H9 (cell line): ENCODE data around the gene OSBPL10. TPM values are rescaled to one million over a fixed set of nuclear protein-coding genes. Genes with fewer than 3 reads are reported as not detected.

Experiments used
- DNase-seq: peaks from one replicate; pipeline ENCODE4 v3.0.0-alpha.2; 2017
- H2AFZ ChIP-seq: one replicate; pipeline ENCODE4 v1.6.1; 2013; ENCODE audit warnings: mild to moderate bottlenecking, low read length, control low read depth, moderate library complexity
- H2AK5ac ChIP-seq: 2 replicates; pipeline ENCODE4 v1.6.1; 2013; ENCODE audit warnings: low read length, control low read depth, mixed read lengths; ENCODE audit not compliant: insufficient read length
- H2BK120ac ChIP-seq: one replicate; pipeline ENCODE4 v1.6.1; 2013; ENCODE audit warnings: low read depth, mild to moderate bottlenecking, low read length, control low read depth, inconsistent platforms; ENCODE audit not compliant: poor library complexity, severe bottlenecking
- H2BK12ac ChIP-seq: 2 replicates; pipeline ENCODE4 v1.6.1; 2013; ENCODE audit warnings: low read length, control low read depth, mixed read lengths, low read depth; ENCODE audit not compliant: insufficient read length
- H2BK15ac ChIP-seq: 2 replicates; pipeline ENCODE4 v1.6.1; 2013; ENCODE audit warnings: low read depth, low read length, control low read depth
- H2BK20ac ChIP-seq: one replicate; pipeline ENCODE4 v1.6.1; 2013; ENCODE audit warnings: low read depth, mild to moderate bottlenecking, low read length, control low read depth, inconsistent platforms; ENCODE audit not compliant: poor library complexity, severe bottlenecking
- H2BK5ac ChIP-seq: 2 replicates; pipeline ENCODE4 v1.6.1; 2013; ENCODE audit warnings: low read length, control low read depth, mixed read lengths; ENCODE audit not compliant: insufficient read length
- H3K14ac ChIP-seq: 2 replicates; pipeline ENCODE4 v1.6.1; 2013; ENCODE audit warnings: low read length, control low read depth; ENCODE audit not compliant: insufficient read depth
- H3K18ac ChIP-seq: 2 replicates; pipeline ENCODE4 v1.6.1; 2013; ENCODE audit warnings: low read depth, mild to moderate bottlenecking, mixed read lengths, low read length, control low read depth; ENCODE audit not compliant: insufficient read length
- H3K23ac ChIP-seq: 2 replicates; pipeline ENCODE4 v1.6.1; 2013; ENCODE audit warnings: low read length, control low read depth, mixed read lengths, low read depth; ENCODE audit not compliant: insufficient read length
- H3K23me2 ChIP-seq: 2 replicates; pipeline ENCODE4 v1.6.1; 2013; ENCODE audit warnings: low read depth, mild to moderate bottlenecking, mixed read lengths, low read length, control low read depth; ENCODE audit not compliant: insufficient read length, poor library complexity, severe bottlenecking
- H3K27ac ChIP-seq: 2 replicates; pipeline ENCODE4 v1.5.1; 2013; ENCODE audit warnings: low read length, control low read depth, mixed read lengths, low read depth; ENCODE audit not compliant: insufficient read length
- H3K27me3 ChIP-seq: 2 replicates; pipeline ENCODE4 v1.6.1; 2013; ENCODE audit warnings: low read length, control low read depth, inconsistent platforms; ENCODE audit not compliant: insufficient read depth
- H3K4ac ChIP-seq: 2 replicates; pipeline ENCODE4 v1.6.1; 2013; ENCODE audit warnings: low read depth, mild to moderate bottlenecking, control low read depth, inconsistent platforms, low read length, moderate library complexity
- H3K4me1 ChIP-seq: 2 replicates; pipeline ENCODE4 v1.6.1; 2013; ENCODE audit warnings: low read length, control low read depth, inconsistent platforms; ENCODE audit not compliant: insufficient read depth
- H3K4me2 ChIP-seq: 2 replicates; pipeline ENCODE4 v1.6.1; 2013; ENCODE audit warnings: low read length, control low read depth, mixed read lengths; ENCODE audit not compliant: insufficient read length, insufficient read depth
- H3K56ac ChIP-seq: 2 replicates; pipeline ENCODE4 v1.6.1; 2013; ENCODE audit warnings: low read depth, mild to moderate bottlenecking, mixed read lengths, low read length, control low read depth; ENCODE audit not compliant: insufficient read length
- H3K79me1 ChIP-seq: 2 replicates; pipeline ENCODE4 v1.6.1; 2013; ENCODE audit warnings: low read depth, mild to moderate bottlenecking, moderate library complexity, low read length, control low read depth, inconsistent platforms; ENCODE audit not compliant: insufficient read depth, poor library complexity, severe bottlenecking
- H3K79me2 ChIP-seq: 2 replicates; pipeline ENCODE4 v1.6.1; 2013; ENCODE audit warnings: low read length, control low read depth, inconsistent platforms; ENCODE audit not compliant: insufficient read depth
- H3K9ac ChIP-seq: 2 replicates; pipeline ENCODE4 v1.6.1; 2013; ENCODE audit warnings: low read length, control low read depth, mixed read lengths; ENCODE audit not compliant: insufficient read length; ENCODE audit errors: extremely low read depth
- H3K9me3 ChIP-seq: one replicate; pipeline ENCODE4 v1.6.1; 2013; ENCODE audit warnings: low read depth, low read length, inconsistent platforms; ENCODE audit not compliant: control insufficient read depth
- H3T11ph ChIP-seq: one replicate; pipeline ENCODE4 v1.6.1; 2013; ENCODE audit warnings: mild to moderate bottlenecking, low read length, control low read depth, inconsistent platforms
- H4K20me1 ChIP-seq: one replicate; pipeline ENCODE4 v1.6.1; 2013; ENCODE audit not compliant: control insufficient read depth, insufficient read length, insufficient read depth
- H4K5ac ChIP-seq: 2 replicates; pipeline ENCODE4 v1.6.1; 2013; ENCODE audit warnings: low read depth, mild to moderate bottlenecking, mixed read lengths, low read length, control low read depth; ENCODE audit not compliant: insufficient read length
- H4K8ac ChIP-seq: replicated peaks from 2 replicates; pipeline ENCODE4 v1.6.1; 2013; ENCODE audit warnings: low read length, control low read depth, mixed read lengths, low read depth; ENCODE audit not compliant: insufficient read length
- H4K91ac ChIP-seq: 2 replicates; pipeline ENCODE4 v1.6.1; 2013; ENCODE audit warnings: low read depth, mild to moderate bottlenecking, moderate library complexity, mixed read lengths, low read length, control low read depth; ENCODE audit not compliant: insufficient read length
- H3K27ac Mint-ChIP-seq, 3 experiments: 2 replicates in 2 of 3; 3 replicates in 1 of 3; pipeline ENCODE4 v1.8.0; 2020 to 2021; ENCODE audit warnings: mixed read lengths in 3 of 3, mild to moderate bottlenecking in 1 of 3, moderate library complexity in 1 of 3
- H3K27me3 Mint-ChIP-seq: 2 replicates; pipeline ENCODE4 v1.8.0; 2021; ENCODE audit warnings: low read depth, mild to moderate bottlenecking, moderate library complexity, mixed read lengths
- H3K36me3 Mint-ChIP-seq, 3 experiments: 2 replicates in 2 of 3; 3 replicates in 1 of 3; pipeline ENCODE4 v1.8.0; 2020 to 2021; ENCODE audit warnings: low read depth in 3 of 3, mixed read lengths in 3 of 3; ENCODE audit not compliant: insufficient read depth in 1 of 3
- H3K4me1 Mint-ChIP-seq, 2 experiments: 2 replicates each; pipeline ENCODE4 v1.8.0; 2020; ENCODE audit warnings: mixed read lengths in 2 of 2
- H3K4me3 Mint-ChIP-seq, 2 experiments: 2 replicates in 1 of 2; 3 replicates in 1 of 2; pipeline ENCODE4 v1.8.0; 2020 to 2021; ENCODE audit warnings: mild to moderate bottlenecking in 2 of 2, mixed read lengths in 2 of 2, moderate library complexity in 1 of 2
- H3K9me3 Mint-ChIP-seq, 2 experiments: 2 replicates in 1 of 2; 3 replicates in 1 of 2; pipeline ENCODE4 v1.8.0; 2020; ENCODE audit warnings: mild to moderate bottlenecking in 2 of 2, mixed read lengths in 2 of 2, moderate library complexity in 1 of 2
- CTCF ChIP-seq: fragments of 200-600 bp; sonication (generic); conservative IDR thresholded peaks from 3 replicates; pipeline ENCODE4 v1.8.0; 2021; ENCODE audit warnings: antibody characterized with exemption, mild to moderate bottlenecking
- WGBS: extraction: QIAGEN DNeasy Blood & Tissue Kit; methylation state at CpG from one replicate; pipeline ENCODE4 v1.1.7; 2013; ENCODE audit warnings: missing lambda C conversion rate, low lambda C conversion rate, mixed read lengths; ENCODE audit not compliant: insufficient read length; ENCODE audit errors: extremely low coverage; 5-methylcytosine and 5-hydroxymethylcytosine counted together
- total RNA-seq: library from RNA; stranded (reverse); gene quantifications from 2 replicates; pipeline ENCODE4 v1.2.1, GENCODE V29; 2021

Gene OSBPL10
- total RNA-seq, 1 experiment from 2014 or later, result 42.7 TPM

GRCh38 chr3:31629054-31629453, 352.0 kb downstream of the OSBPL10 start:
- Histone ChIP-seq H2AFZ (no peak overlapping the region), H3K9ac (no peak overlapping the region), H4K20me1 (no peaks in the 10 kb centered on the region), H4K5ac (no peak overlapping the region), H2BK15ac (no peak overlapping the region), H4K8ac (no peak overlapping the region), H3K79me1 (no peaks in the 10 kb centered on the region), H4K91ac (no peak overlapping the region), H3K14ac (no peak overlapping the region), H2BK20ac (no peak overlapping the region), H3K23ac (no peak overlapping the region), H3K79me2 (no peaks in the 10 kb centered on the region), H3K27me3 (no peaks in the 10 kb centered on the region), H2AK5ac (no peak overlapping the region), H3K9me3 (no peaks in the 10 kb centered on the region), H3K23me2 (no peaks in the 10 kb centered on the region), H3K18ac (no peak overlapping the region), H3K27ac (no peak overlapping the region), H3K4me2 (no peak overlapping the region), H3K4ac (no peak overlapping the region), H2BK12ac (no peak overlapping the region), H3K56ac (no peak overlapping the region), H2BK5ac (no peak overlapping the region), H3K4me1 (no peaks in the 10 kb centered on the region), H2BK120ac (no peak overlapping the region), H3T11ph (no peak overlapping the region)
- H3K4me3 Mint-ChIP-seq, result no peak overlapping the region
- no peak for TF ChIP-seq CTCF
- H3K27me3 Mint-ChIP-seq, result no peaks in the 10 kb centered on the region
- peaks cover 28 to 29% of the 10 kb centered on the region in 2 experiments for H3K4me1 Mint-ChIP-seq
- H3K36me3 Mint-ChIP-seq, result peaks cover 13 to 45% (median 44%) of the 10 kb centered on the region in 3 experiments; a peak in 6 of 7 replicates
- WGBS, result no CpG with 5 or more reads among the region's 5 CpGs
- no peak for DNase-seq
- H3K9me3 Mint-ChIP-seq, result no peaks in the 10 kb centered on the region; a peak in 1 of 5 replicates
- H3K27ac Mint-ChIP-seq, result no peak overlapping the region; a peak in 1 of 7 replicates
